Measurements from ENCODE around the gene MYRF.

The MYRF gene

GRCh38 chr11:61742391-61742790 is 10.0 kb upstream of the MYRF start:
- DNase-seq: no peak

GRCh38 chr11:61743486-61744095 is 8.8 kb upstream of the MYRF start:
- DNase-seq: no peak

GRCh38 chr11:61744181-61744580 is 8.3 kb upstream of the MYRF start:
- DNase-seq: no peak

- no peak for DNase-seq
Observed at GRCh38 chr11:61744609-61745156, 7.8 kb upstream of the MYRF start.

- no peak for DNase-seq
Observed at GRCh38 chr11:61745781-61746441, 6.5 kb upstream of the MYRF start.

DNA sequence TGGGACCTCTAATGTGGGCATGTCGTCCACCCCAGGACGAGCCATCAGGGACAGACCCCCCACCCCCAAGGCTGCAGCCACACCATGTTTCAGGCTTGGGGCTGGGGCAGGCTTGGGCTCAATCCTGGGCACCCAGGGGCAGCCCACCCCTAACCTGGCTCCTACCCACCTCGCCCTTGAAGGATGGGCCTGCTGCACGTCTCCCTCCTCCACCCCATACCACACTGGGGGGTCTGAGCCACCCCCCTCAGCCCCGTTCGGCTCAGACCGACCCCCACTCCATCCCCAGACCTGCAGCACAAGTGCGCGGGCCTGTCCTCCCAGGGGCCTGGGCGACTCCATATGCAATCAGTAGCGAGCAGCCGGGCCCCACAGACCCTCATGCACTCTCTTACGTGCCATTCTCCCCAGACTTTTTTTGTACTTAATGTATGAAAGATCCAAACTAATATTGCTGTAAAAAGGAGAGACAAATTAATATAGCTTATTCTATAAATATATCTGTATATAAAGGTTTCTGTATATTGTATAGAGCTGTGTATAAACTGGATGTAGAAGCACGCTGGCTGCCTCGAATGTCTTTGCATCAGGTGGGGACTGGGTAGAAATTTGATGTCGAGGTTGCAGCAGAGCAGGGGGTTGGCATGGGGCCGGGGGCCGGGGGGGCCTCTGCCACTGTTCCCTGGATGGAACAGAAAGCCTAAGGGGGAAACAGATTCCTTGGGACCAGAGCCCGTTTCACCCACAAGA is 5.8 kb upstream of the MYRF start:
- DNase-seq: no peak

DNA sequence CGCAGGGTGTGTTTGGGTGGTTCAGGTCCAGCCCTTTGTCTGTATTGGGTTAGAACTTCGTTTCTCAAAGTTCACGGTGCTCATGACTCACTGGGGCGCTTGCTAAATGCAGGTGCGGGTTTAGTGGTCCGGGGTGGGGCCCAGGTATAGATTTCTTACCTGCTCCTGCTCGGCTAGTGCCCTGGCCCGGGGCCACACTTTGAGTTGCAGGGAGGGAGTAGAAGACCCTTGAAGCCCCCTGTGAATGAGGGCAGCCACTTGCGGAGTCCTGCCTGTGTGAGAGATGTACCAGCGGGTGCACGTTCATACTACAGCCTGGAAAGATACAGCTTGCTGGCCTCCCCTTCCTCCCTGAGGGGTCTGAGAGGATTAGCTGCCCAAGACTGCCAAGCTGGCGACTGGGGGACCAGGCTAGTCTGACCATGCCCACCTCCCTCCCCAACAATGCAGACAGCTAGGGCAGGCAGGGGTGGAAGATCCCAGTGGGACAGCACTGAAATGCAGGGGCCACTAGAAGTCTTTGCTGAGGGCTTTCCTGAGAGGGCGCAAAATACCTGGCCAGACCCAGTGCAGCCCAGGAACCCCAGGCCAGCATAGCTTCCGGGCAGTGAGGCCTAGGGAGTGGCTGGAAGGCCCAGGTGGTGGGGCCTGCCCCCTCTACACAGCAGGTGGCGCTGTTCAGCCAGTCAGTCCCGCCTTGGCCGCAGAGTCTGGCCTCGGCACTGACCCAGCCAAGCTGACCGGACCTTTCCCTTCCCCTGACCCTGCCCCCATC is 5.1 kb upstream of the MYRF start:
- no peak for DNase-seq

- no peak for DNase-seq
Observed at GRCh38 chr11:61747967-61748285, 4.5 kb upstream of the MYRF start.

GRCh38 chr11:61749591-61750217 is 2.7 kb upstream of the MYRF start:
- DNase-seq: no peak

- DNase-seq: no peak
Observed at GRCh38 chr11:61750631-61751273, 1.7 kb upstream of the MYRF start.

DNA sequence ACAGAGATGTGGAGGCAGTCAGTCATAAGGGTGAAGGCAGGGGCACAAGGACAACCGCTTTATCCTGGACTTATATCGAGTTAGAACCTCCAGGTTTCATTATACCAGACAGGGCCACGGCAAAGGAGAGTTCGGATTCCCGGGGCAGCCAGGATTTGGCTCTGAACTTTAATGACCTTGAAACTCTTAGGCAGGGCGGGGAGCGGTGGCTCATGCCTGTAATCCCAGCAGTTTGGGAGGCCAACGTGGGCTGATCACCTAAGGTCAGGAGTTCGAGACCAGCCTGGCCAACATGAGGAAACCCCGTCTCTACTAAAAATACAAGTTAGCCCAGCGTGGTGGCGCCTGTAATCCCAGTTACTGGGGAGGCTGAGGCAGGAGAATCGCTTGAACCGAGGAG is 1.1 kb upstream of the MYRF start:
- DNase-seq: no peak

DNA sequence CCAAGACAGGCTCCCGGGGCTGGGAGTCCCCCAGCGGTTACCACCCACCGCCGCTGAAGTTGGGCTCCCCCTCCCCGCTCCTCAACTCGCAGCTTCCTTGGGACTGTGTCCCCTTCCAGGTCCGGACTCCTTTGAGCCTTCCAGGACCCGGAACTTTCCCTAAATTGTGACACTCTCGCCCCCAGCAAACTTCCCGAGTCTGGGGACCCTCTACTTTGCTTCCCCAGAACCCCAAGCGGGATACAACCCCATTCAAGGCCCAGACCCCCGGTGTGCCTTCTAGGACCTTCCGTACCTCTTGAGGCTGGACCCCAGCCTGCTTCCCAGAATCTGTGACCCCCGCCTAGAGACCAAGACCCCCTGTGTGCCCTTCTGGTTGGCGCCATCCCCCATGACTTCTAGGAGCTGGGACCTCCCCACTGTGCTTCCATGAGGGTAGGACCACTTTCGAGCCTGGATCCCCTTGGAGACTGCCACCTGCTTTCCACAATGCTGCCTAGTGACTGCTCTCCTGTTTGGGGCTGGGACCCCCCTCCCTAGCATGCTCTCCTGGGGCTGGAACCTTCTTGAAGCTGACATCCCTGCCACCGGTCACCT is 587 bp downstream of the MYRF start:
- no peak for DNase-seq

GRCh38 chr11:61753672-61754071 is 1.2 kb downstream of the MYRF start:
- DNase-seq: no peak

DNA sequence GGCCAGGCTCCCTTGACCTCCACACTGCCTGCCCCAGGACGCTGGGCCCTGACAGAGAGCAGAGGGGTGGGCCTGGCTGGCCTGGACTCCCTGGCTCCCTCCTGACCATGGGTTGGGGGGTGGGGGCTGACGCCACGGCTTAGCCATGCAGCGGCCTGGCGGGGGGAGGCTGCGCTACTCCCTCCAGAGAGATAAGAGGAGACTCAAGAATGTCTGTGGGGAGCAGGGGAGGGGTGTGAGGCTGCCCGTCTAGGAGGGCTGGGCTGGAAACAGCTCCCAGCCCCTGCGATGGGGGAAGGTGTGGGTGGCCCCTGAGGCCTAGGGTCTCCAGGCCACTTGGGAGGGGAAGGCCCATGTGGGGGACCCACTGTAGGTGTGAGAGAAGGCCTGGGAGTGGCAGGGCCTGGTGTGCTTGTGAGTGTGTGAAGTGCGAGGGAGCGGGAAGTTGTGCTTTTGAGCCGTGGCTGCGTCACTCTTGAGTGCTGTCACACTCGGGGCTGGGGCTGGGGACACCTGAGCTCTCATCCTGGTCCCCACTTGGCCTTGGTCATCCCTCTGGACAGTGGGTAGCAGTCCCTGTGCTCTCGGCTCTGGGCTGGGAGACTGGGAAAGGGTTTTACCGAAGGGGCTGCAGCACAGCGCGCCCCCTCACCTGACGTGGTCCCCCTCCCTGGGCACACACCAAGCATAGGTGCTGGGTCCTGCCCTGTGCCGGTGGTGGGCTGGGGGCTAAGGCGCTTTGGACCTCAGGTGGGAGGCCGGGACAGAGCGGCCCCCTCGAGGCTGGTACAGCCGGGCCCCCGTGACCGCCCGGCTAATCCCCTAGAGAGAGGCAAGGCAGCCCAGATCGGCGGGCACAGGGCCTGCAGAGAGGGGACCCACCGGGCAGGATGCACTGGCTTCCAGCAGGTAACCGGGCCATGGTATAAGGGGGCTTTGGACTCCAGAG is 2.4 kb downstream of the MYRF start:
- DNase-seq: no peak

DNA sequence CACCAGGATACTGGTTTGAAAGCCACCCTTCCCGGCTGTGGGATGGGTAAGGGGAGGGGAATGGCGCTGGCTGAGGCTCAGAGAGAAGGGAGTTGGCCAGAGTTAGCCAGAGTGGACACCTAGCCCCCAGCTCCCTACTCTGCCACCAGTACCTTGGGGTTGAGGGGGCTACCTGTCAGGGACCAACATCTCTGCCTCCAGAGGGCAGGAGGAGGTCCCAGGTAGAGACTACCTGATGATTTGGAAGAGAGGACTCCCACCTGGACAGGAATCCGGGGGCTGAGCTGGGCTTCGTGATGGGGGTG is 3.7 kb downstream of the MYRF start:
- DNase-seq: no peak

- no peak for DNase-seq
Observed at GRCh38 chr11:61756452-61757212, 4.2 kb downstream of the MYRF start.

GRCh38 chr11:61757213-61757862 is 4.9 kb downstream of the MYRF start:
- DNase-seq: no peak

DNA sequence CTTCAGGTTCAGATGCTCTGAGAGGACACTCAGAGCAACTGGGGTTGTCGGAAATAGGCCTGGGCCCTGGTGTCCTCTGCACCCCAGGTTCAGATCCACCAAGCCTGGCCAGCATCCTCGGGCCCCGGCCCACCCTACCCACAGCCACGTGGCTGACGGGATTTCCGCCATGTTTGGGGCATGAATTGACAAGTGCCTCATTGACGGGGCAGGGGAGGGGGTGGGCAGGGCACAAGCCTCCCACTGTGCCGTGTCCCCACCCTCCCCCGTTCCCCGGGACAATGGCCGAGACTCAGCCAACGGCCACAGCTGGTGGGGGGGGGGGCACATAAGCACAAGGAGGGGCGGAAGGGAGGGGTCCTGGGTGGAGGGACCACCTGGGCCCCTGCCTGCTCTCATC is 8.5 kb downstream of the MYRF start:
- no peak for DNase-seq

DNA sequence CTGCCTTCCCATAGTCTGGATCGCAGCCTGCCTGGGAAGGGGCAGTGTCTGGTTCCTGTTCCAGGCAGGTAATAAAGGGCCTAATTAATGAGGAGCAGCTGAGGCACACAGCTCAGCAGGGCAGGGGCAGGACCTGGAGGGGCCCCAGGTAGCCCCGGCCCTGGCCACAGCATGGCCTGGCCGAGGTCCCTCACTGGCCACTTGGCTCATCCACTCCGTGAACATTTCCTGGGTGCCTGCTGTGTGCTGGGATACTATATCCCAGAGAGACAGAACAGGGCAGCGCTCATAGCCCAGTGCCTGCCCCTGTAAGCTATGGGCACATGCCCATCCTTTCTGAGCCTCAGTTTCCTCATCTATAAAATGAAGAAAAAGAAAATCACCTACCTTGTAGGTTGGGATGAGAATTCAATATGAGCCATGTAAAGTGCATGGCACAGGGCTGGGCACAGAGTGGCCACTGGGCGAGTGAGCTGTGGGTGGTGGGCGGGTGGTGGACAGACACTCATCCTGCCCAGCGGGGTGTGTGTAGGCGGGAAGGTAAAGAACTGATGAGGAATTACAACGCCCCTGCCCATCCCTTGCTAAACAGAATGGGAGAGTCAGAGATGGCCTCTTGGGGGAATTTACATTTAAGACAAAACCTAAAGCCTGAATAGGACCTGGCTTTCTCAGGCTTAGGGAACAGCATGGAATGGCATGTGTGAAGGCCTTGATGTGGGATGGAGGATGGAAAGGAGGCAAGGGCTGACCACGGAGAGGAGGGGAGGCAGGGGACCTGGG is 9.2 kb downstream of the MYRF start:
- DNase-seq: no peak
